GM18868 (cell line): ENCODE measurements around the gene ITGA7.

Source experiments
- ATAC-seq: cut with Tn5 transposase; IDR thresholded peaks from one replicate; pipeline ENCODE4 v1.9.1; 2021; ENCODE audit warnings: mild to moderate bottlenecking, moderate library complexity; ENCODE audit not compliant: unreplicated experiment

Gene ITGA7

GRCh38 chr12:55718624-55719275 is 11.0 kb upstream of the ITGA7 start:
- ATAC-seq: no peak

DNA sequence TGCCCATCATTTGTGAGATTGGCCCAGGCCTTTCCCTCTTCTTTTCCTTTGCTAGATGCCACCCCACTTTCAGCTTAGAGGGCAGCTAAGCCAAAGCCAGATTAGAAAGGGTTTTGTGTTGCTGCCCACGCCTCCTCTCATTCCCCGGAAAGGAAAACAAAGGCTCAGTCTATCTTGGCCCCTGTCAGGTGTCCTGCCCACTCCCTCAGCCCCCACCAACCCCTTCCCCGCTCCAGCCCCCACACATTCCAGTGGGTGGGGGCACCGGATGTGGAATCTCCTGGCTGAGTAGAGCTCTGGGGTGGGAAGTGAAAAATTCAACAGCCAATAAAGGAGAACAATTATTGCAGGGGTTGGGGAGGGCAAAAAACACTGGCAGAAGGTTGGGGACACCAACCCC is 10.3 kb upstream of the ITGA7 start:
- no peak for ATAC-seq

DNA sequence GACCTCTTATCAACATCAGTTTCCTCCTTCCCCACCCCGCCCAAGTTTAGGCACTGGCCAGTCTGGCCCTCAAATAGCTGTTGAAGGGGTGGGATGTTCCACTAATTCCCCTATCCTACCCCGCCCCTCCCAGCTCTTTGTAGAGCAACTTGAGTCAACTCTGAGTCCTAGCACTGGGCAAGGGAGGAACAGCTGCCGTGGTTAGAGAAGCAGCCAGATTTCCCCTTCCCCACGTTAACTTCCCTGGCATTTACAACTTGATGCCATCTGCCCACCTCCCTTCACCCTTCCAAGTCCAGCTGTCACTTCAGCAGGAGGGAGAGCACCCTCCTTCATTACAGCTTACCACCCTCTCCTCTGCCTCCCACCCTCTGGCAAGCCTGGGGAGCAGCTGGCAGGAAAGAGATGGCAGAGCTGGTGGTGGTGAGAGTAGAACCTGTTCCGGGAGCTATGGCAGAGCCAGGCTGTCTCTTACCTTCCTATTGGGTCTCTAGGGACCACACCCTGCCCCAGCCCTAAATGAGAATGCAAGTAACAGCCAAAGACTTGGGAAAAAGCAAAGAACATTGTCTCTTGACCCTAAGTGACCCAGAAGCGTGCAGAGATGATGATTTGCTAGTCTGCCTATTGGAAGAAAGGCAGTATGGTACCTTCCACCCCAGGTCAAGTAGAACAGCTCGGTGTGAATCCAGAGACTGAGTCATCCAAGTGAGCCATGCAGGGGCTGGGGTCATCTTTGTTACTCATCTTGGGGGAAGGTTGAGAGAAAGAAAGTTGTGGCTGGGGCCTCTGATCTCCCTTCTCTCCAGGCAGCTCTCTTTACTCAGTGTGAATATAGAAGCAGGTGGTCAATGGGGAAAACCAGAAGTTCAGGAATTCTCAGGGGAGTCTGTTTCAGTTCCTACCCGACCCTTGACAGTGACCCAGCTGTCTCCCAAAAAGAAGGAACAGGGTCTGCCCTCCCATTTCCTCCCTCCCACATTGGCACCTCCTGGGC is 9.6 kb upstream of the ITGA7 start:
- ATAC-seq: peak; percentile 34

- ATAC-seq: no peak
These were observed 8.9 kb upstream of the ITGA7 start for GRCh38 chr12:55716582-55716957.

DNA sequence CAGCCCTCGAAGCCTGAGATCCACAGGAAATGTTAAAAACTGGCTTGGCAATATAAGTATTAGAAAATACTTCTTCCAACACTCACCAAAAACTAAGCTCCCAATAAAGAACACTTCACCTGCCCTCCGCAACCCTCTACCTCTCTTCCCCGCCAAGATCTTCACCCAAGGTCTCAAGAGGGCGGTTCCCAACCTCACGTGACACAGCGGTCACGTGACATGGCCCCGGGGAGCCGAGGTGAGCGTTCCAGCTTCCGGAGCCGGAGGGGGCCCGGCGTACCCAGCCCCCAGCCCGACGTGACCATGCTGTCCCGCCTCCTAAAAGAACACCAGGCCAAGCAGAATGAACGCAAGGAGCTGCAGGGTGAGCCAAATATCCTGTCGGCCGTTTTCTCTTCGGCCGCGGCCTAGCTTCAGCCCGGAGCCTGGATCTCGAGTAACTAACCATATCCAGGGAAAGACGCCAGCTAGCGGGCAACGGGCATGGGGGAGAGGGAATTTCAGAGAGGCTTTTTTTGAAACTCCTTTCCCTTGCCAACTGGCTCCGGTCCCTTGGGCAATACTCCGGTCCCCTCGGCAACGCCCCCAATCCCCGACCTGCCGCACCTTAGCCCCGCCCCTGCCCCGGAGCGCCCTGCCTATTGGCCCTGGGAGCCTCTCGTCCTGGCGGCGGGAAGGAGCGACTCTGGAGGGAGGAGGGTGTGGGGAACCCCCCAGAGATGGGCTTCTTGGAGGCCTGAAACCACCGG is 8.3 kb upstream of the ITGA7 start, which contains the start of gene BLOC1S1:
Gene BLOC1S1 (plus strand): TSS at position 214 of the 749 bp plus-strand sequence. CDS start 6 bp downstream, at position 220.
- peak; percentile 80 for ATAC-seq

GRCh38 chr12:55715169-55715764 is 7.6 kb upstream of the ITGA7 start:
- no peak for ATAC-seq

- ATAC-seq: no peak
These were observed 6.0 kb upstream of the ITGA7 start for GRCh38 chr12:55713721-55714120.

- ATAC-seq: no peak
These were observed 5.2 kb upstream of the ITGA7 start for GRCh38 chr12:55712700-55713415.

GRCh38 chr12:55711786-55712553 is 4.3 kb upstream of the ITGA7 start:
- ATAC-seq: no peak

DNA sequence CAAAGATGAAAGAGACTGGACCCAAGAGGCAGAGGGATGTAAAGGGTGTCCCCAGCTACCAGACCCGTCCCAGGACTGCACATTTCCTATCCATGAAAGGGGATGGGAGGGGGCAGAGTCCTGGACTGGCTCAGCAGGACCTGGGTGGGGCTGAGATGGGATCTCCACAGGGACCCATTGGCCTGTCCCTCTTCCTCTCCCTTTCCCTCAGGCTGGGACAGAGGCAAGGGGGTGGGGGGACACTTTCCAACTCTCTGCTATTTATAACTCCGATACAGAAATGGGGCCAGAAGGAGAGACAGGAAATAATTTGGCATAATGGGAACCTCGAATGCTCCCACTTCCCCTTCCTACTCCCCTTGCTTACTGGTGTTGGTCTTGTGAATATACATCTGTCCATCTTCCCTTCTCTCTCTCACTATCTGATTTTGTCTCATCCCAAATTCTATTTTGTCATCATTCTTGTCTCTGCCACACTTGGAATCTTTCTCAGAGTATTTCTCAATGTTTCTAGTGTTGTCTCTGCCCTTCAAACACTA is 1.1 kb upstream of the ITGA7 start:
- no peak for ATAC-seq

- no peak for ATAC-seq
These were observed 459 bp downstream of the ITGA7 start for GRCh38 chr12:55707219-55707671.

GRCh38 chr12:55706568-55707218 is 1.0 kb downstream of the ITGA7 start:
- ATAC-seq: no peak

- ATAC-seq: no peak
These were observed 1.8 kb downstream of the ITGA7 start for GRCh38 chr12:55705782-55706402.

DNA sequence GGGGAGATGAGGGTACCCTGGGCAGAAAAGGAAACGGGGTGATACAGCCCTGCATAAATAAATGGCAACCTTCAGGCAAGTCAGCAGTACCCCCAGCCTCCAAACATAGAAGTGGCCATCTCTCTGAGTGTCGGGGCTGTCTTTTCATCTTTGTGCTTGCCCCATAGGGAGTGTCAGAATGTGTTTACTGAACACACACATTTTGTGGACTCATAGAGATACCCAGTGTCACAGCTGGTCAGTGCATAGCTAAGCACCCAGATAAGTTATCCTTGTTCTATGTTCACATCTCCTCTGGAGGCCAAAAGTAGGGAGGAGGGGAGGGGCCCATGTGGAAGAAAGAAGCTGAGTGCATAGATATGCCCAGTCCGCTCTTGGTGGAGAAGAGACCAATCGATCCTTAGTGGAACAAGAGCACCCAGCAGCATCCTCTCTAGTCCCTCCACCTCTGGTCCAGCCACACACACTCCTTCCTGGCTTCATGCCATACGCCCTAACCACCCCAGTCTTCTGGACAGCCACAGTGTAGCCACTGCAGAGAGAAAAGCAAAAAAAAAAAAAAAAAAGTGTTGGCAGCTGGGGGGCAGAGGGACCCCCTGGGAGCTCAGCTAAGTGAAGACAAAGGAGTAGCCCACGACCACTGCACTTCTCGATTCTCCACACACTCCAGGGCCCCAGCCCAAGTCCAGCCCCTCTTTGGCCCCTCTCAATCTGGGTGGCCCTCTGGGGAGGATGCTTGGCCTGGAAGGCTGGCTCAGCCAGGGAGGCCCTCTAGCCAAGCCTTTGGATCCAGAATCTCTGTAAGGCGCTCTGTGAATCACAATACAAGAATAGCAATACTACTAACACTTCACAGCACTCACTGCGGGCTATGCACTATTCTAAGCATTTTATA is 2.6 kb downstream of the ITGA7 start:
- ATAC-seq: no peak

- ATAC-seq: no peak
These were observed 3.6 kb downstream of the ITGA7 start for GRCh38 chr12:55703901-55704761.

DNA sequence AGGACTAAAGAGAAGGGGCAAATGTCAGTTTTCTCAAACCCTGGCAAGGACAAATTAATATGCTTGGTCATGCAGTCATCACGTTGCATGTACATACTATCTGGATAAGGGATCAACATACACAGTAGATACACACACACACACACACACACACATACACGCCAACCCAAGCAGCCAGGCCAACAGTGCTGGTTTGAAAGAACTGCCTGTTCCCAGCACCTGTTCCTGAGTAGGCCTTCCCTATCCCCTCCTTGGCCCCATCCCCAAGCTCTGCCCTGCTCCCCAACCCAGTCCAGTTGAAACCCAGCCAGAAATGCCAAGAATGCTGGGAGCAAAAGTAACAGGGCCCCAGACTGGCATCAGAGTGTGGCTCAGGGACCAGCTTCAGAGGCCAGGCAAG is 4.4 kb downstream of the ITGA7 start:
- ATAC-seq: no peak
